OCI-LY3 (cell line): Measurements from ENCODE around the gene SLCO2A1.

Experiments
- CTCF ChIP-seq: fragments of 200-600, 300-600 bp; sonication (generic); IDR thresholded peaks from 2 replicates; pipeline ENCODE4 v1.5.1; 2014; ENCODE audit warnings: antibody characterized with exemption, low read length, low read depth
- EZH2phosphoT487 ChIP-seq: fragments of 200-600 bp; shearing (Covaris generic); IDR thresholded peaks from 2 replicates; pipeline ENCODE4 v1.6.1; 2018; ENCODE audit warnings: antibody characterized with exemption, mixed run types, low read depth

- TF ChIP-seq CTCF (no peak), EZH2phosphoT487 (no peak)
Observed at GRCh38 chr3:133910422-133910821, 119.3 kb downstream of the SLCO2A1 start.
